GM19397 (cell line): Measurements from ENCODE around the gene HVCN1.
"Not testable (repeated sequence)": the region's sequence is repeated elsewhere in the genome, so short reads cannot be mapped to it uniquely, and the experiment has no call there.

Experiments used
- ATAC-seq: cut with Tn5 transposase; IDR thresholded peaks from one replicate; pipeline ENCODE4 v1.9.1; 2021; ENCODE audit warnings: mild to moderate bottlenecking, moderate library complexity; ENCODE audit not compliant: unreplicated experiment

The HVCN1 gene

DNA sequence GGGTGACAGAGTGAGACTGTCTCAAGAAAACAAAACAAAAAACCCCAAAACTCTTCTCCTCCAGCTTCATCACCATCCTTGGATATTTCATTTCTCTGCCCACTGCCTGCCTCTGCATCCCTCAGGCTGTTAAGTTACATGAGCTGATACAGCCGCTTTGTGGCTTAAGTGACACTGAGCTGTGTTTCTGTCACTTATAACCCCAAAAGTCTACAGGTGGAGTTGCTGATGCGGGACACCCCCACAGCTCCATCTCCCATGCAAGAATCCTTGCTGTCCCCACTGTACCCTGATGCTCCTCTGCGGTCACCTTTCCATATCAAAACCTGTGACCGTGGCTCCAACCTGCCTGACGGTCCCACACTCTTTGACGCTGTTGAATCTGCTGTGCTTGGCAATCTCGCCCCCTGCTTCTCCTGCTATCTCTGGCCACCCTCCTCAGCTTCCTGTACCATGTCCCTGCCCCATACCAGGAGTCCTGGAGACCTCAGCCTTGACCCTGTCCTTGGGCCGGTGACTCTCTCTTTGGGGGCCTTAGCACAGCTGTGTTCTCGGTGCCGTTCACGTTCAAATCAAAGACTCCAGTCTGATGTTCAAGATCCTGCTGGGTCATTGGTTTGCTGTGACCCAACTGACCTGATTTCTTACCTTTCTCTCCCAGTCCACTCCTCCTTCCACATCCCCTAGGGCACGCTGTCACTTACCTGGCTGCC, 20.3 kb downstream of the HVCN1 start:
- no peak for ATAC-seq

DNA sequence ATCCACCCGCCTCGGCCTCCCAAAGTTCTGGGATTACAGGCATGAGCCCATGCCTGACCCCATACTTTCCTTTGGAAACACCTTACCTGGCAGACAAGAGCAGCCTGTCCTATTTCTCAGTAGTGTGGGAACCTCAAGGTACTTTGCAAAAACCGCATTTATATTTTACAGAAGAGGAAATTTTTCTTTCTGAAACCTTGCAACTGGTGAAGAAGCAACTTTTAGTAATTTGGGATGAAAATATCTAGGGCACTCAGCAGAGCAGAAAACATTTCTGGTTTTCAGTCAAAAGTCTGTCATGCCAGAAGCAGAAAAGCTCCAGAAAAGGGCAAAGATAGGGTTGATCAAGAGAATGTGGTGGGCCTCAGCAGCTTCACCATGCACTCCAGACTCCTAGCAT, 21.2 kb downstream of the HVCN1 start:
- ATAC-seq, result no peak

DNA sequence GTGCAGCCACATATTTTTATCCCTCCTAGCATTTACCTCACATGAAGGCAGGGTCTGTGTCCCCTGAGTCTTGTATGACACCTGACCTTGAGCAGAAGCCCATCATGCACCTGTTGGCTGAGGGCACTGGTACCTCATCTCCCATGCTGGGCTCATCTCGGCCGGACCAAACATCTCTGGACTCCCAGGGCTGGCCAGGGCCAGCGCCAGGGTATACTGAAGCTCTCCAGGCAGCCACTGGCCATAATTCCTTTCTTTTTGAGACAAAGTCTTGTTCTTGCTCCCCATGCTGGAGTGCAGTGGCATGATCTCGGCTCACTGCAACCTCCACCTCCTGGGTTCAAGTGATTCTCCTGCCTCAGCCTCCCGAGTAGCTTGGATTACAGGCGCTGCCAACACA, 22.0 kb downstream of the HVCN1 start:
- ATAC-seq, result no peak

DNA sequence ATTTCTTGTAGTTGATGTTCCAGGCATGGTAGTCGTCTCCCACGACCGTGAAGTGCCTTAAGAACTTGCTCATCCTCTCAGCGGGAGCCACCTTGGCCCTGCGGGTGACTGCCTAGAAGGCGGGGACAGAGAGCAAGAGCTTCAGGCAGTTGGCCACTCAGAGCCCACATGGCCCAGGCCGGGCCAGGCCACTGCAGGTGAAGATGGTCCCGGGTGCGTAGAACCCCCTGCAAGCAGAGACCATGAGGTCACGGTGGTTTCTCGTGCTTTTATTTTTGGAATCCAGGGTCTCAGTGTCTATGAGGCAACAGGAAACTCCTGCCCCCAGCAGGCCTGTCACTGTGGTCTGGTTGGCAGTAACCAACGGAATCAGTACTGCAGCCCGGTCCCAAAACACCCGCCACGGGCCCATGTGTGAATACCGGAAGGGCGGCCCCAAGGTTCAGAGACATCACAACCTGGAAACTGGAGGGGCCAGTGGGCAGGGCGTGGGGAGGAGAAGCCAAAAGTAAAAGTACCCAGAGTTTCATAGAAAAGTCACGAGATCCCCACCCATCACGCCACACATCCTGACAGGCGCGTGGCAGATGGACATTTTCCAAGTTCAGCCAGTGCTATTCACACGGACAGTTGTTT, 27.5 kb downstream of the HVCN1 start:
- ATAC-seq, result peak; percentile 89

DNA sequence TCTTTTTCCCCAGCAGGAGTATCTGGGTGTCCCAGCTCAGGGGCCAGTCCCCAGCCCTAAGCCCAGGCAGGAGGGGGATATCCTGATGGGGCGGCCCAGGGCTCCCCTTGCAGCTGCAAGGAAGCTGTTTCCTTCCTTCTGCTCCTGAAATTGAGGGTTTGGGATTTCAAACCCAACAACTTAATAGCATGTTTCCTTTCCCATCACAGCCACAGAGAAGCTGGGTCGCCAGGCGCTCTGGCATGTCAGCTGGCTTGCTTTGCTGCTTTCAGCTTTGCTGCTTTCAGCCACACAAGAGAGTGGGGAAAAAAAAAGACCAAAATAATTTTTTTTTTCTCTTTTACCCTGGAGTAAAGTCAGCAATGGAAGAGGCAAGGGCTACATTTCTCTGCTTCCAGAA, 30.0 kb downstream of the HVCN1 start:
- no peak for ATAC-seq

DNA sequence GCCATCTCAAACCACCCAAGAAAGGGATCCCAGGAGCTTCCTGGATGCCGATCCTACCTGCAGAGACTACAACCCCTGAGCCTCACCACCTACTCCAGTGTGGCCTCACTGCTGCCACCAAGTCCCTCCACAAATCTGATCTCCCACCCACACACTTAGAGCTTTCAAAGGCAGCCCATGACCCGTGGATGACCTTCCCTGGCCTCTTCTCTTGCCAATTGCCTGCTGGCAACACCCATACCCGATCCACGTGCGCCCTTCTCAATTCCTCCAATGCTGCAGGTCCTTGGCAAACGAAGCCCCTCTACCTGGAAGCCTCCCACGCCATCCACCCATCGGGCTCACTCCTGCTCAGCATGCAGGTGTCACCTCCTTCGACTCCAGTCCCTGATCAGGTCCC, 30.7 kb downstream of the HVCN1 start:
- ATAC-seq, result no peak

DNA sequence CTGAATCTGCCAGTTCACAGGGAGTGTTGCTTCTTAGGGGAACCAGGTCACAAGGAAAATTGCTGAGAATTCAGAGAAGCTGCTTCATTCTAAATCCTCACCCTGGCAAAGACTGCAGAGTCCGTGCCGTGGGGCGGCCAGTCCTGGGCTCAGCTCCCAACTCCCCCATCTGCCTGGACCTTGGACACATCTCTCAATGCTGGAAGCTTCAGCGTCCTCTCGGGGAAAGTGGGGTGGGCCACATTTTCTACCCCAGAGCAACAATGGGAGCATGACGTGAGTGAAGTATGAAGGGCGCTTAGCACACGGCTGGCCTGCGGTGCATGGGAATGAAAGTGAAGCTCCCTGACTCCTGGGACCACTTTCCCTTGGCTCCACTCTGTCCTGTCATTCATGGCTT, 31.2 kb downstream of the HVCN1 start:
- no peak for ATAC-seq

DNA sequence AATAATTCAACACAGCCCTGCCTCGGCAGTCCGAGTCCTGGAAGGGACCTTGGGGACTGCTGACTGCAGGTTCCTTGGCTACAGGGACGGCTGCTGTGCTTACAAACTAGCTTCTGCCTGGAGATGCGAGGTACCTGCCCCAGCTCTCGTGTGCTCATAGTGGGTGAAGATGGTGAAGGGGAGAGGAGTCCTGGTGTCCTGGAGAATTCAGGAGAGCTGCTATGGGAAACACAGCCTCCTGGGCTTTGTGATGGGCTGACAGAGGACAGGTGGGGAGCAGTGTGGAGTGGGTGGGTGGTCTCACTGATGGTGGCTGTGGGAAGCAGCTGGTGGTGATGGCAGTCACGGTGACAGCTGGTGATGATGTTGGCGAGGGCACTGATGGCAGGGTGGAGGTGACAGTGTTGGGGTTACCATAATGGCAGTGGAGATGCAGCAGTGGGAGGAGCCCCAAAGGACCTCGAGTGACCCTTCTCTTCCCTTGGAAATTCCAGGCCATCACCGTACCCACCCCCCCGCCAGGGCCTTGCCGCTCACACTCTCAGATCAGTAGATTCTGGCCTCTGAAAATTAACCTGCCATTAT, 32.8 kb downstream of the HVCN1 start:
- ATAC-seq, result no peak

DNA sequence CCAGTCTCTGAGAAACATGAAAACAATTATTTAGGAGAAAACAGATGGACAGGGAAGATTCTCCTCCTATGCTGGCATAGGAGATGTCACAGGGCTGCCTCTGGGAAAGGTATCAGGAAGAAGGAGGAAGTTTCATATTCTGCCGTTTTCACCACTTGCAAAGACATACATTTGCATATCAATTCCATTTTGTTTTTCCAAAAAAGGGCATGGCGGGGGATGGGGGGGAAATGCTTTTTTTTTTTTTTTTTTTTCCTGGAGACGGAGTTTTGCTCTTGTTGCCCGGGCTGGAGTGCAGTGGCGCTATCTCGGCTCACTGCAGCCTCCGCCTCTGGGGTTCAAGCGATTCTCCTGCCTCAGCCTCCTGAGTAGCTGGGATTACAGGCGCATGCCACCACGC, 34.7 kb downstream of the HVCN1 start:
- ATAC-seq, result not testable (repeated sequence)

DNA sequence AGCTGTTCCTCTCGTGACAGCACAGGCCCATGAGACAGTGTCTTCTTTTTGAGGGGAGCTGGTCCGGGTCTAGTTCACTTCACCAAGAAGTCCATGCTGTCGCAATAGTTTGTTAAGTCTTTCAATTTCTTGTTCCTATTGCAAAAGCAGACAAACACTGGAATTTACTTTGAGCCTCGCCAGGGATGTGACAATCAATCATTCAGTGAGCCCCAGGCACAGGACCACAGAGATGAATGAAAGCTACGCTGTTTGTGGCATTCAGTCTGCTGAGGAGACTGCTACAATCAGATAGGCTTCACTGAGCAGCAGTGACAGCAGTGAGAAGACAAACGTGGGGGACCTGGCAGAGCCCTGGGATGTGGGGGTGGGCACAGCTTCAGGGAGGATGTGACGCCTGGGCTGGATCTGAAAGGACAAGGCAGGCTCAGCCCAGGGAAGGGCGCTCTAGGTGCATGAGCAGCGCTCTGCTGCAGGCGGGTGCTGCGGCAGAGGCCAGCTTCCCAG, 39.5 kb downstream of the HVCN1 start:
- no peak for ATAC-seq

DNA sequence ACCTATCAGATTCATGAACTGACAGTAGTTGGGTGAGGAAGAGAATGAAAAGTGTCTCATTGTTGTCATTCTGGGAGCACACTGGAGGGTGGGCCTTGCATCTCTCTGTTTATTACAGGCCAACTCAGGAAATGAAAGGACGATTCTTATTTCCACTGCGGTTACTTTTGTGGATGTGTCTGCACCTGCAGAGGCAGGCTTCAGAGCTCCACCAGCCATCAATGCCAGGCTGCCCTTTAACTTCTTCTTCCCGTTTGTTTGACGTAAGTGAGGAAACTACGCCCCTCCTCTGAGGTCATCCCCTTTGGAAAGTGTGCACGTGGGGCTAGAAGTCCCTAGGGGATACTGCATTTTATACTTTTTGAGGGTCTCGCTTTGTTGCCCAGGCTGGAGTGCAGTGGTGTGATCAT, 41.3 kb downstream of the HVCN1 start:
- ATAC-seq, result peak; percentile 61

DNA sequence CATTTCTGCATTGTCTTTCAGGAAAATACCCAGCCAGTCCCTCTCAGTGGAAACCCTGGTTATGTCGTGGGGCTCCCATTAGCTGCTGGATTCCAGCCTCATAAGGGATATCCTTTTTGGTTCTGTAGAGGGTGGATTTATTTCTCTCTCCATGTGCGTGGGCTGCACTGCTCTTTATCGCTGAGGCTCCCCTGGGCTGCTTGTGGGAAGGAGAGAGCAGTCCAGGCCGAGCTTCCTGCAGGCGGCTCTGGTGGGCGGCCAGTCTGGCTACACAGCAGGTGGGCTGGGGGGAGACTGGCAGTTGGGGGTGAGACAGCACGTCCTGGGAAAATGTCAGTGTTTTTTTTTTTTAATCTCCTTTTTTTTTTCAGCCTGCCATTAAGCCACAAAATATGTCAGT, 47.4 kb downstream of the HVCN1 start:
- no peak for ATAC-seq

DNA sequence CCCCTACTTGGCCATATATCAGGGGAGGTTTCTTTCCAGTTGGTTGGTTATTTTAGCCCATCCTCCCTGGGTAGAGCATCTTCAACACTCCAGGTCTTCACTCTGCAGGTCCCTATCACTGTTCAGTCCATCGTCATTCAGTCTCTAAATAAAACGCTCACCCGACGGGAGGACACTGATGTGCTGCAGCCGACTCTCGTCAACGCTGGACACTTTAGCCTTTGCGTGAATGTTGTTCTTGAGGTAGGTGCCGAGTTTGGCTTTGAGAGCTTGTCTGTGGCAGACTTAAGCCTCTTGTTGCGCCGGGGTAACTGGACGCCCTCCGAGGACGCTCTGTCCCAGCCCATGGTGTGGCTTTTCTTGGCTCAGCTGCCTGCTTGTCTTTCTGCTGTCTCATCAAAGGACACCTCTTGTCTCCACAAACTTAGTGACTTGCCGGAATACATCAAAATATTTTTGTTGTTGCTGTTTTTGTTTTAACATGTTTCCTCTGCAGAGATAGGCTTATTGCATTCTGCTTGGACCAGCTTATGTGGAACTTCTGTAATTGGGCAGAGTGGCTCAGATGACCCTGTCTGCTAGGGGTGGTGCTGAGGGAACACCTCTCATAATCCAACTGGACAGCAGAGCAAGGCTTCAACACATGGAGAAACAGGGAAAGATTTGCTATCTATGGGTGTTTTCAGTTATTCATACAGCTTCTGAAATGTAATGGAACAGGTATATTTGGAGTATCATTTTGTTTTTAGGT, 48.5 kb downstream of the HVCN1 start:
- ATAC-seq, result no peak

DNA sequence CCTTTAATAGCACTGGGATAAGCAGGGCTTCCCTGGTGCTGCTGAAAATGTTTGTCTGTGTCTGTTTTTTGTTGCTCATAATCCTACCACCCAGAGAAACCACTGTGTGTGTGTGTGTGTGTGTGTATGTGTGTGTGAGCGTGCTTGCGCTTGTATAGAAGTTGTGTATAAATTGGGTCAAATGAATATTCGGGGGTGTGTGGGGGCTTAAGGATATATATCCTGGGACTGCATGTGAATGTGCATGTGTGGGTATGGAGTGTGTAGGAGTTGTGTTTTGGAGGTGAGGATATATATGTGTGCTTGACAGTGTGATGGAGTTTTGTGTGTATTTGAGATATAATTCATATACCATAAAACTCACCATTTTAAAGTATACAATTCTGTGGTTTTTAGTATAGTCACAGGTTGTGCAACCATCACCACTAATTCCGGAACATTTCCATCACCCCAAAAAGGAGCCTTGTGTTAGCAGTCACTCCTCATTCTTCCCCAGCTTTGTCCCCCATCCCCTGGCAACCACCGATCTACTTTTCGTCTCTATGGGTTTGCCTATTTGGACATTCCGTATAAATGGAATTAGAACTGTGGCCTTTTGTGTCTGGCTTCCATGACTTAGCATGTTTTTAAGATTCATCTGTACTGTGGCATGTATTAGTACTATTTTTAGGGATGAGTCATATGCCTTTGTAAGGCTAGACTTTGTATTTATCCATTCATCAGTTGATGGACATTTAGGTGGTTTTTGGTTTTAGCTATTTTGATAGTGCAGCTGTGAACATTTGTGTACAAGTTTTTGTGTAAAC, 49.4 kb downstream of the HVCN1 start:
- no peak for ATAC-seq

DNA sequence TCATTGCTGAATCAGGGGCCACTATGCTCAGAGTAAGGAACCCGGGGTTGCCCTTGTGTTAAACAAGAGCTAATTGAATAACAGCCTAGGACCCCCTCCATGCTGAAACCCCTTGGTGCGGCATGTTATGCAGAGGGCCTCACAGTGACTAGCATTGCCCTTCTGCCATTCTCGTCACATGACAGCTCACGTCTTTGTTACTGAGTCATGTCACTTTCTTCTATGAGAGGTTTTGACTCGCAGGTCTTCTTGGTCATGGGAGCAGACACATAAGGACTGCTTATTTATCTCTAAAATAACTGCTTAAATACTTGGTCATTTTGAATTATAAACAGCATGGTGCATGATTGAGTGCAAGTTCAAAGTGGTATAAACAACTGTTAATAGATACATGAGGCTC, 50.1 kb downstream of the HVCN1 start:
- ATAC-seq, result no peak

DNA sequence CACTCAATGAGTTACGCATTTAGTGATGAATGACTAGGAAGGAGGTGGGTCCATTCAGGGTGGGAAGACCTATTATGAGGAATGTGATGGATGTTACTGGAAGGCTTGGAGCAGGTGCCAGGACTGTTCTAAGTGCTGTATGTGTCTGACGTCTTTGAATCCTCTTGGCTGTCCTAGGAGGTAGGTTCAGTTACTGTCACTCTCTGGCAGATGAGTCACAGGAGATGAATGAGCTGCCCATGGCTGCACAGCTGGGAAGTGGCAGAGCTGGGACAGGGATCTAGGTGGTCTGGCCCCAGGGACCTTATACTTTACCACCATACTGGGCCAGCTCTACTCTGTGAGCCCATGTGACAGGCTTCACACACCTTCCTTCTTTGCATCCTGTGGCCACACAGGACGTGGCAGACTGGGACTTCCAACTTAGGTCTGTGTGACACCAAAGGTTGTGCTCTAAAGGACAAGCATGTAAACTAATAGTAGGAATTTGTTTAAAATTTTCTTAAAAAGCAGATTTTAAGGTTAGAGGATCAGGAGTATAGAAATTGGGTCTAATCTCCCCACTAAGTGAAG, 51.0 kb downstream of the HVCN1 start:
- no peak for ATAC-seq

DNA sequence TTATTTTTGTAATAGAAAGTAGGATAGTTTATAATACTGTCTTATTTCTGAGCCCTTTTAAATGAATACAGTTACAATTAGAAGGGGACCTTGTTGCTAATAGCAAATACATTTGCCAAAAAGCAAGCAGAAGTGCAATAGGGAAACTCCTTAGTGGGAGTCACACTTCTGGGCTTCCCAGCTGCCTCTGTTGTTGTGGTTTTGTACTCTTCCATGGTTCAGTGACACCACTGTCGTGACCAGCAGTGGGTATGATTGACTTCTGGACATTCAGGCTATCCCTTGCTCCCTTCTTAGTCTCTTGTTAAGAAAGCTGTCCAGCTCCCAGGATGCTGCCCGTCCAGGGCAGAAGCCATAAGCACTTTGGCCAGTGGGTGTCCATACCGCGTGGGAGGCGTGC, 52.4 kb downstream of the HVCN1 start:
- ATAC-seq, result no peak

DNA sequence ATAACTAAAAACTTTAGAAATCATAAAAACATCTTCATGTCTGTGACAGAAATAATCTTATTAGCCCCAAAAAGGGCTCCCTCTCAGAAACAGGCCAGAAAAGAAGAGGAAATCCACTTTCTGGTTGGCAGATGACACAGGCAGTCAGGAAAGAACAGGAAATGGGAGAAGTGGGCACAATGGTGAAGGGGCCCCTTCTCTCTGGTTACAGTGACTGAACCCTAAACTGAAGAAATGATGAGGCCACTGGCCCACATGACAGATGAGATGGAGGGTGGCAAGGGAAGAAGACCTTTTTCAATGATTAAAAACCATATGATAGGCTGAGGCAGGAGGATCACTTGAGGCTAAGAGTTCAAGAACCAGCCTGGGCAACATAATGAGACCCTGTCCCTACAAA, 53.9 kb downstream of the HVCN1 start:
- no peak for ATAC-seq

DNA sequence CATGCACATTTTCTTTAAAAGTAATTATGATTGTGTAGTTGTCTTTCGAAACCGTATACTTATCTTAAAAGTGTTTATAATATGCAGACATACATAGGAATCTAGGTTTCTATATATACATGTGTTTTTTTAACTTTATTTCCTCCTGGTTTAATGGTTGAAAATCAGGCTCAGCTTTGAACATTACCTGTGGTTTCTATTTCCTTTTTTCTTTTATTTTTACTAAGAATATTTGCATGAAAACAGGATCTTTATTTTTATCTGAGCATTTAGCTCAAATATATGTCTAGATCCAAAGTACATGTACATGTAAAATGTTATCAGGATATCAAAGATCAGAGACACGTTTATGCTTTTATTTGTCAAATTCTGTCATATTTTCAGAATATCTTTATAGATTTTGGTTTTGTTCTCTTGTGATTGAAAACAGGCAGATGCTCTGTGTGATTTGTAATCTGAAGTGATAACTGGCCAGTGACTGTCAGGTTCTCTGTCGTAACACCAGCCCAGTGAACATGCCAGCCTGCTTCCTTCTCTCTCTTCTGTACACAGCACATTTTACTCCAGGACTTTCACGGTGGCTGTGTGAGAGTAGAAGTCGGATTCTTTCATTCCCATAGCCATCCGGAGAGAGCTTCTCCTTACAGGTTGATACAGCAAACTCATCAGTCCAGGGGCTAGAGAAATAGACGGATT, 61.3 kb downstream of the HVCN1 start:
- no peak for ATAC-seq

DNA sequence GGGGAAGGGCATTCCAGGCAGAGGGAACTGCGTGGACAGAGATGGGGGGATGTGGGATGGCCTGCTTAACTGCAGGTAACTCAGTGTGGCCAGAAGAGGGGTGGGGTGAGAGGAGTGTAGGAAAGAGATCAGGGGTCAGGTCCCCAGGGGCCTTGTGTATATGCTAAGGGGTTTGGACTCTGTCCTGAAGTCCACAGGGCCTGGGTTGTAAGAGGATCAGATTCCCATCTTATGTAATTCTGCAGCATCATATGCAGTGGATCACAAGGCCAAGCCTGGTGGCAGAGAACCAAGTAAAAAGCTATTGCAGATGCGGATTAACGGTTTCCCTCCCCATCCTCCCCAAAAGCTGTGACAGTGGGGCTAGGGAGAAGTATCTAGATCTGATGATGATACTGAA, 66.3 kb downstream of the HVCN1 start:
- no peak for ATAC-seq
